Astrocyte (in vitro differentiated cells and primary cell): ENCODE results near the gene XYLT1. TPM values are rescaled to one million over a fixed set of nuclear protein-coding genes. Genes with fewer than 3 reads are reported as not detected.

Experiments
- DNase-seq: peaks from one replicate; pipeline ENCODE4 v3.0.0-alpha.2; 2010; ENCODE audit warnings: low read depth
- FAIRE-seq: peaks from 2 replicates; lab custom pipeline; 2011; peaks lifted over from hg19 to GRCh38; lab: Jason Lieb, UNC
- H2AFZ ChIP-seq: 2 replicates; pipeline ENCODE4 v1.6.0; 2012; ENCODE audit warnings: low read depth, low read length, inconsistent platforms
- H3K27ac ChIP-seq: 2 replicates; pipeline ENCODE4 v1.5.1; 2011; ENCODE audit warnings: low read depth, low read length, inconsistent platforms
- H3K27me3 ChIP-seq: 2 replicates; pipeline ENCODE4 v1.6.0; 2011; ENCODE audit warnings: low read length, inconsistent platforms; ENCODE audit not compliant: insufficient read depth
- H3K36me3 ChIP-seq: 2 replicates; pipeline ENCODE4 v1.5.1; 2011; ENCODE audit warnings: low read length, inconsistent platforms; ENCODE audit not compliant: insufficient read depth
- H3K4me1 ChIP-seq: 2 replicates; pipeline ENCODE4 v1.5.1; 2011; ENCODE audit warnings: low read length, inconsistent platforms; ENCODE audit not compliant: insufficient read depth
- H3K4me2 ChIP-seq: 2 replicates; pipeline ENCODE4 v1.6.0; 2012; ENCODE audit warnings: low read length, inconsistent platforms
- H3K4me3 ChIP-seq: 2 replicates; pipeline ENCODE4 v1.5.1; 2011; ENCODE audit warnings: low read depth, mild to moderate bottlenecking, low read length, inconsistent platforms; ENCODE audit not compliant: insufficient read depth
- H3K79me2 ChIP-seq: 2 replicates; pipeline ENCODE4 v1.6.0; 2012; ENCODE audit warnings: mild to moderate bottlenecking, low read length, inconsistent platforms; ENCODE audit not compliant: insufficient read depth
- H3K9ac ChIP-seq: 2 replicates; pipeline ENCODE4 v1.6.0; 2012; ENCODE audit warnings: mild to moderate bottlenecking, low read length, inconsistent platforms
- H3K9me3 ChIP-seq: 2 replicates; pipeline ENCODE4 v1.5.1; 2012; ENCODE audit warnings: low read depth, mild to moderate bottlenecking, low read length, inconsistent platforms; ENCODE audit not compliant: insufficient read depth
- H4K20me1 ChIP-seq: 2 replicates; pipeline ENCODE4 v1.6.0; 2012; ENCODE audit warnings: low read length, inconsistent platforms; ENCODE audit not compliant: insufficient read depth
- H3K27ac Mint-ChIP-seq: one replicate; pipeline ENCODE4 v1.8.0; 2021; ENCODE audit warnings: mild to moderate bottlenecking, mixed read lengths; ENCODE audit not compliant: unreplicated experiment
- H3K27me3 Mint-ChIP-seq: one replicate; pipeline ENCODE4 v1.8.0; 2021; ENCODE audit warnings: low read depth, mixed read lengths; ENCODE audit not compliant: unreplicated experiment
- H3K36me3 Mint-ChIP-seq: one replicate; pipeline ENCODE4 v1.8.0; 2021; ENCODE audit warnings: low read depth, mixed read lengths; ENCODE audit not compliant: unreplicated experiment
- H3K4me1 Mint-ChIP-seq: one replicate; pipeline ENCODE4 v1.8.0; 2021; ENCODE audit warnings: low read depth, mixed read lengths; ENCODE audit not compliant: unreplicated experiment
- H3K4me3 Mint-ChIP-seq: one replicate; pipeline ENCODE4 v1.8.0; 2021; ENCODE audit warnings: mild to moderate bottlenecking, moderate library complexity, mixed read lengths; ENCODE audit not compliant: unreplicated experiment
- H3K9me3 Mint-ChIP-seq: one replicate; pipeline ENCODE4 v1.8.0; 2021; ENCODE audit warnings: mild to moderate bottlenecking, mixed read lengths; ENCODE audit not compliant: unreplicated experiment
- EZH2 ChIP-seq: IDR thresholded peaks from 2 replicates; pipeline ENCODE4 v1.6.1; 2012; ENCODE audit warnings: mild to moderate bottlenecking, low read length, inconsistent platforms; ENCODE audit not compliant: insufficient read depth
- total RNA-seq: library from RNA; stranded (reverse); gene quantifications from 2 replicates; pipeline ENCODE4 v1.2.1, GENCODE V29; 2021
- TF ChIP-seq, protein P1 (sequence below): IDR thresholded peaks from 2 replicates; pipeline ENCODE4 v1.5.1; 2011; ENCODE audit warnings: low read depth, mild to moderate bottlenecking, inconsistent platforms, low read length, moderate library complexity; ENCODE audit not compliant: insufficient read depth

Gene XYLT1
- total RNA-seq, 1 donor from 2014 or later, result 22.9 TPM

DNA sequence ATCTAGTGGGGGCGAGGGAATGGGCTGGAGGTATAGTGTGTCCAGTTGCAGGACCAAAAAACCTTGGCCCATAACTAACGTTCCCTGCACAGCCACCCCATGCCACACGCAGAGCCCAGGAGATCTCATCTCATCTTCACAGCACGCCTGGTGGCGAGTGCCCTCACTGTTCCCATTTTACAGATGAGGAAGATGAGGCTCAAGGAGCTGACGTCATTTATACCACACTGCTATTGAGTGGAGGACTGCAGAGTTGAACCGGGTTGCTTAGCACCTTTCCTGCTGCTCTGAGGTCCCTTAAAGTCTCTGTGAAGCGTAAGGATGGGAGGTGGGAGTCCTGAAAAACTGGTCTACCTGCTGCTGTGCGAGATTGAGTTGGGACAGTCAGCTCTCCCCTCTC, 172.5 kb downstream of the XYLT1 start:
- FAIRE-seq (no peak), DNase-seq (no peak)
- Mint-ChIP-seq H3K27ac (no peak overlapping the region), H3K27me3 (peaks cover 2% of the 10 kb centered on the region), H3K4me1 (peaks cover 21% of the 10 kb centered on the region), H3K9me3 (no peaks in the 10 kb centered on the region), H3K4me3 (no peak overlapping the region), H3K36me3 (no peaks in the 10 kb centered on the region)
- Histone ChIP-seq H3K4me1 (peaks cover 8% of the 10 kb centered on the region), H3K9ac (no peak overlapping the region), H2AFZ (no peak overlapping the region), H3K27me3 (no peaks in the 10 kb centered on the region), H3K79me2 (peaks cover 35% of the 10 kb centered on the region), H3K9me3 (no peaks in the 10 kb centered on the region), H3K36me3 (no peaks in the 10 kb centered on the region), H3K4me3 (no peak overlapping the region), H3K27ac (no peak overlapping the region), H4K20me1 (peaks cover 93% of the 10 kb centered on the region), H3K4me2 (no peak overlapping the region)
- TF ChIP-seq EZH2, result no peak
- TF ChIP-seq, protein P1, sequence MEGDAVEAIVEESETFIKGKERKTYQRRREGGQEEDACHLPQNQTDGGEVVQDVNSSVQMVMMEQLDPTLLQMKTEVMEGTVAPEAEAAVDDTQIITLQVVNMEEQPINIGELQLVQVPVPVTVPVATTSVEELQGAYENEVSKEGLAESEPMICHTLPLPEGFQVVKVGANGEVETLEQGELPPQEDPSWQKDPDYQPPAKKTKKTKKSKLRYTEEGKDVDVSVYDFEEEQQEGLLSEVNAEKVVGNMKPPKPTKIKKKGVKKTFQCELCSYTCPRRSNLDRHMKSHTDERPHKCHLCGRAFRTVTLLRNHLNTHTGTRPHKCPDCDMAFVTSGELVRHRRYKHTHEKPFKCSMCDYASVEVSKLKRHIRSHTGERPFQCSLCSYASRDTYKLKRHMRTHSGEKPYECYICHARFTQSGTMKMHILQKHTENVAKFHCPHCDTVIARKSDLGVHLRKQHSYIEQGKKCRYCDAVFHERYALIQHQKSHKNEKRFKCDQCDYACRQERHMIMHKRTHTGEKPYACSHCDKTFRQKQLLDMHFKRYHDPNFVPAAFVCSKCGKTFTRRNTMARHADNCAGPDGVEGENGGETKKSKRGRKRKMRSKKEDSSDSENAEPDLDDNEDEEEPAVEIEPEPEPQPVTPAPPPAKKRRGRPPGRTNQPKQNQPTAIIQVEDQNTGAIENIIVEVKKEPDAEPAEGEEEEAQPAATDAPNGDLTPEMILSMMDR, result no peak

DNA sequence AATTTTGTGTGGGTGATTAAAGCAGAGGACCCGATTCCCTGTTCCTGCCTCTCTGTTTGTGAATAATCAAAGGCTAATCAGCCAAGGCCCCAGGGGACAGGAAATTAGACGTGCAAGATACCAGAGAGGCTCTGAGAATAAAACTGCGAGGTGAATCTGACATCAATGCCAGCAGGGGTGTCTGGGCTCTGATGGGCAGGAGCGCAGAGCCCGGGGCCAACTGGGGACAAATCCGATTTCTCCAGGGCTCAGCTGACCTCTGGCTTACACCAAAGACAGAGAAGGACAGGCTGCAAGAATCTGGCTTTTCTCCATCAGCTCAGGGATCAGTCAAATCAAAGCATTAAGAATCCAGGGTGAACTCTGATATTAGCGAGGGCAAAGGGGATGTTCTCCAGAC, 174.3 kb downstream of the XYLT1 start:
- Mint-ChIP-seq H3K36me3 (no peaks in the 10 kb centered on the region), H3K4me3 (no peak overlapping the region), H3K27me3 (peaks cover 2% of the 10 kb centered on the region), H3K4me1 (peaks cover 12% of the 10 kb centered on the region), H3K9me3 (no peaks in the 10 kb centered on the region), H3K27ac (no peak overlapping the region)
- H4K20me1 ChIP-seq, result peaks cover 93% of the 10 kb centered on the region
- H3K4me3 ChIP-seq, result no peak overlapping the region
- TF ChIP-seq, protein P1, result no peak
- TF ChIP-seq EZH2, result no peak
- DNase-seq (no peak), FAIRE-seq (no peak)
- no peaks in the 10 kb centered on the region for H3K4me1 ChIP-seq
- no peaks in the 10 kb centered on the region for H3K27me3 ChIP-seq
- H3K79me2 ChIP-seq, result peaks cover 31% of the 10 kb centered on the region
- no peak overlapping the region for H3K4me2 ChIP-seq
- no peak overlapping the region for H2AFZ ChIP-seq
- H3K9me3 ChIP-seq, result no peaks in the 10 kb centered on the region
- H3K27ac ChIP-seq, result no peak overlapping the region
- H3K36me3 ChIP-seq, result no peaks in the 10 kb centered on the region
- H3K9ac ChIP-seq, result no peak overlapping the region

DNA sequence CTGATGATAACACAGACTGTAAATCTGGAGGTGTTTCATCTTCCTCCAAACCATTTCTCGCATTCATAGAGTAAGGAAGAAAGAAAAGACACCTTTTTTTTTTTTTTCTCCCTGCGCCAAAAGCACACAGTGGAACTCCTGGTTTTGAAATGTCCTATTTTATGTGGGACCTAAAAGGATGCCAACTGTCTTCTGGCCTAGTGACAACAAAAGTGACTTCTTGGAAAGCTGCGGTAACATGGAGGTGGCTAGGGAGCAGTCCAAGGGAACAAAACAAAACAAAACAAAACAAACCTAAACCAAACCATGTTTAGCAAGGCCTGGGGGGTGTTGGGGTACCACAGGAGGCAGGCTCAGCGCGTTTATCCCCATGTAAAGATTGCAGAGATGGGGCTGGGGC, 174.8 kb downstream of the XYLT1 start:
- no peak for FAIRE-seq
- DNase-seq, result no peak
- Mint-ChIP-seq H3K36me3 (no peaks in the 10 kb centered on the region), H3K4me3 (no peak overlapping the region), H3K27ac (no peak overlapping the region), H3K27me3 (peaks cover 2% of the 10 kb centered on the region), H3K9me3 (no peaks in the 10 kb centered on the region), H3K4me1 (peaks cover 12% of the 10 kb centered on the region)
- H4K20me1 ChIP-seq, result peaks cover 93% of the 10 kb centered on the region
- H2AFZ ChIP-seq, result no peak overlapping the region
- no peaks in the 10 kb centered on the region for H3K9me3 ChIP-seq
- no peaks in the 10 kb centered on the region for H3K27me3 ChIP-seq
- no peak overlapping the region for H3K4me3 ChIP-seq
- TF ChIP-seq, protein P1, result no peak
- TF ChIP-seq EZH2, result no peak
- no peak overlapping the region for H3K4me2 ChIP-seq
- H3K36me3 ChIP-seq, result no peaks in the 10 kb centered on the region
- H3K79me2 ChIP-seq, result peaks cover 35% of the 10 kb centered on the region
- H3K4me1 ChIP-seq, result no peaks in the 10 kb centered on the region
- H3K9ac ChIP-seq, result no peak overlapping the region
- H3K27ac ChIP-seq, result no peak overlapping the region
